Upper lobe of left lung (tissue), 6 donors: ENCODE data around the gene KCND2. TPM values are rescaled to one million over a fixed set of nuclear protein-coding genes. Genes with fewer than 3 reads are reported as not detected.

Experiments used
- ATAC-seq, 2 donors: fragments of 200-7000 bp; cut with Tn5 transposase; one replicate each; pipeline ENCODE4 v1.9.1; 2022; ENCODE audit warnings: mild to moderate bottlenecking in 2 of 2, moderate library complexity in 2 of 2; ENCODE audit not compliant: low FRiP score in 2 of 2
- DNase-seq, 2 donors: peaks; one replicate each; pipeline ENCODE4 v3.0.0-alpha.2; 2019 to 2020
- H3K27ac ChIP-seq, 4 donors: fragments of 200-600 bp; sonication (generic); one replicate each; pipeline ENCODE4 v1.5.1; 2016 to 2019
- H3K27me3 ChIP-seq, 4 donors: fragments of 200-600 bp; sonication (generic); one replicate each; pipeline ENCODE4 v1.5.1; 2017 to 2019
- H3K36me3 ChIP-seq, 4 donors: fragments of 200-600 bp; sonication (generic); one replicate each; pipeline ENCODE4 v1.5.1; 2016 to 2019
- H3K4me1 ChIP-seq, 4 donors: fragments of 200-600 bp; sonication (generic); one replicate each; pipeline ENCODE4 v1.5.1; 2018 to 2019
- H3K4me3 ChIP-seq, 4 donors: fragments of 200-600 bp; sonication (generic); one replicate each; pipeline ENCODE4 v1.5.1; 2017 to 2019; ENCODE audit warnings: mild to moderate bottlenecking in 2 of 4, moderate library complexity in 1 of 4
- H3K9me3 ChIP-seq, 4 donors: fragments of 200-600 bp; sonication (generic); one replicate each; pipeline ENCODE4 v1.5.1; 2018 to 2019
- EP300 ChIP-seq, 4 donors: sonication (generic); formaldehyde crosslinking; IDR thresholded peaks; one replicate each; pipeline ENCODE4 v1.5.1; 2017; ENCODE audit warnings: antibody characterized with exemption in 4 of 4, control low read depth in 2 of 4
- POLR2A ChIP-seq, 4 donors: fragments of 450-650 bp; IDR thresholded peaks; one replicate each; pipeline ENCODE4 v1.5.1; 2016 to 2017; ENCODE audit warnings: antibody characterized with exemption in 4 of 4, mild to moderate bottlenecking in 2 of 4
- POLR2AphosphoS5 ChIP-seq, 2 donors: sonication (generic); formaldehyde crosslinking; IDR thresholded peaks; one replicate each; pipeline ENCODE4 v1.5.1; 2017; ENCODE audit warnings: antibody characterized with exemption in 2 of 2
- WGBS, 2 donors: methylation state at CpG; one replicate each; pipeline ENCODE4 v1.1.5; 2017 to 2018; 5-methylcytosine and 5-hydroxymethylcytosine counted together
- total RNA-seq, 6 donors: library from RNA; depleted of rRNA in 4 of 6; stranded (reverse); fragments of >200 nt in 4 of 6; gene quantifications; one replicate each; pipeline versions ENCODE4 v1.1.0 to v1.2.1, GENCODE V29; 2016 to 2021
- TF ChIP-seq, protein P1 (sequence below), 6 experiments: fragments of 450-650 bp in 4 of 6; fragments of 200-600 bp in 2 of 6; sonication (generic) in 2 of 6; IDR thresholded peaks; one replicate each; pipeline ENCODE4 v1.5.1; 2016 to 2019; ENCODE audit warnings: antibody characterized with exemption in 6 of 6
- donor health status: DM: no; HTN: no; CAD: no; lungs with moderate emphysema.
- donor health status: DM: no; HTN: yes; CAD: no; lungs with severe emphysema.

Gene KCND2
- total RNA-seq, 6 donors from 2014 or later, result under 0.01 to 0.67 (median 0.23) TPM; not detected in 2

DNA sequence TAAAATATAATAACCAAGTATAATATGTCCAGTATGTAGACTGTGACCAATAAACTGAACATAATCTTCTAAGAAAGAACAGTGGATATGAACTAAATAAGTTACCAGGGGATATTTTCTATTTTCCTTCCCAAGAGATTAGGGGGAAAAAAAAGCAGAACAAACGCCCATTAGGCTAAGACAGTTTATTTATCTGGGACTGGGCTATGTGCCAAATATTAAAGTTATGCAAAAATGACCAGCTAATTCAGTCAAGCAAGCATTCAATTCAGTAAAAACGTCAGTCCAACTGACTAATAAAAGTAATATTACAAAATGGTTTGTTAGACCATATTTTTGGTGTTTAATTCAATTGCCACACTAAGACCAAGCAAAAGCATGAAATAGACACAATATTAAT lies 462.8 kb downstream of the KCND2 start:
- Histone ChIP-seq H3K9me3 (no peaks in the 10 kb centered on the region), H3K4me3 (no peak overlapping the region), H3K36me3 (no peaks in the 10 kb centered on the region), H3K27ac (no peak overlapping the region), H3K27me3 (no peaks in the 10 kb centered on the region), H3K4me1 (peaks cover 0 to 9% (median 2%) of the 10 kb centered on the region in 4 donors)
- 10 to 18% methylated on average over 2 of the region's 2 CpGs for WGBS, 2 donors
- TF ChIP-seq POLR2AphosphoS5 (IDR thresholded peaks at IDR 0.05), result no peak
- no peak for TF ChIP-seq EP300 (IDR thresholded peaks at IDR 0.05)
- TF ChIP-seq, protein P1, sequence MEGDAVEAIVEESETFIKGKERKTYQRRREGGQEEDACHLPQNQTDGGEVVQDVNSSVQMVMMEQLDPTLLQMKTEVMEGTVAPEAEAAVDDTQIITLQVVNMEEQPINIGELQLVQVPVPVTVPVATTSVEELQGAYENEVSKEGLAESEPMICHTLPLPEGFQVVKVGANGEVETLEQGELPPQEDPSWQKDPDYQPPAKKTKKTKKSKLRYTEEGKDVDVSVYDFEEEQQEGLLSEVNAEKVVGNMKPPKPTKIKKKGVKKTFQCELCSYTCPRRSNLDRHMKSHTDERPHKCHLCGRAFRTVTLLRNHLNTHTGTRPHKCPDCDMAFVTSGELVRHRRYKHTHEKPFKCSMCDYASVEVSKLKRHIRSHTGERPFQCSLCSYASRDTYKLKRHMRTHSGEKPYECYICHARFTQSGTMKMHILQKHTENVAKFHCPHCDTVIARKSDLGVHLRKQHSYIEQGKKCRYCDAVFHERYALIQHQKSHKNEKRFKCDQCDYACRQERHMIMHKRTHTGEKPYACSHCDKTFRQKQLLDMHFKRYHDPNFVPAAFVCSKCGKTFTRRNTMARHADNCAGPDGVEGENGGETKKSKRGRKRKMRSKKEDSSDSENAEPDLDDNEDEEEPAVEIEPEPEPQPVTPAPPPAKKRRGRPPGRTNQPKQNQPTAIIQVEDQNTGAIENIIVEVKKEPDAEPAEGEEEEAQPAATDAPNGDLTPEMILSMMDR (IDR thresholded peaks at IDR 0.05), result no peak
- TF ChIP-seq POLR2A (IDR thresholded peaks at IDR 0.05), result no peak
- ATAC-seq (no peak), DNase-seq (no peak)

DNA sequence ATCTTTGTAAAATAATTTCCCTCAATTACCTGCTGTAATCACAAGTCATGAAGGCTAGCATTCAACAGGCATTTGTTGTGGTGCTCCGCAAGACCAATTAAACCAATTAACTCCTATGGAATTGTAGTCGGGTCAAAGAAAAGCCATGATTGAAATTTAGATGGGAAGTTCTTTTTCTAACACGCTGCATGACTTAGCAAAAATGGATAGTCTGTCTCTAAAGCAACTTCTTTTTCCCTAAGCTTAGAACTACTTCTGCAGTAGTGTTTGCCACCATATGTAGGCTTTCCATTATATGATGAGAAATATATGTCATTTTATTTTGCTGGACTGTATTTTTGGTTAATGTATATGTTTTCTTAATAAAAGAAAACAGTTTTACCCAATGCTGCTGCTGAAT lies 465.8 kb downstream of the KCND2 start:
- TF ChIP-seq POLR2A (IDR thresholded peaks at IDR 0.05) (no peak), EP300 (IDR thresholded peaks at IDR 0.05) (no peak), POLR2AphosphoS5 (IDR thresholded peaks at IDR 0.05) (no peak)
- TF ChIP-seq, protein P1 (IDR thresholded peaks at IDR 0.05), result no peak
- 67 to 68% methylated on average over 3 of the region's 3 CpGs for WGBS, 2 donors
- Histone ChIP-seq H3K27me3 (no peaks in the 10 kb centered on the region), H3K27ac (no peak overlapping the region), H3K4me1 (peaks cover 0 to 9% (median 2%) of the 10 kb centered on the region in 4 donors), H3K9me3 (no peaks in the 10 kb centered on the region), H3K4me3 (no peak overlapping the region), H3K36me3 (no peaks in the 10 kb centered on the region)
- ATAC-seq, result no peak
- no peak for DNase-seq

DNA sequence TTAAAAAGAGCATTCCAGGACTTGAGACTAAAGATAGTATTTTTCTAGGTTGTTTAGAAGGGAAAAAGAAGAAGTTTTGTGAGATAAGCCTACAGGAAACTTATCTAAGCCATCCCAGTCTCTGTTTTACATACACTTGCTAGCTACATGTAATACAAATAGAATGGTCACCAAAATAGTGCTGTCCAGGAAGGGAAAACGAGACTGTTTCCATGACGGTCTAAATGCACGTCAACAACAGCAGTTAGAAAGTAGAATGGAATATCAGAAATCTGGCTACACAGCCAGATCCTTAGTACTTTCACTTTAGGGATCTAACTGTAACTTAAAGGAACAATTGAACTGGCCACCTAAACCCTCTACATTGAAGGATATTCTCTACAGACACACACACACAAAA lies 467.4 kb downstream of the KCND2 start:
- H3K9me3 ChIP-seq, result no peaks in the 10 kb centered on the region
- no peaks in the 10 kb centered on the region for H3K27me3 ChIP-seq
- peaks cover 0 to 5% (median 2%) of the 10 kb centered on the region in 4 donors for H3K4me1 ChIP-seq
- TF ChIP-seq POLR2A (IDR thresholded peaks at IDR 0.05) (no peak), POLR2AphosphoS5 (IDR thresholded peaks at IDR 0.05) (no peak)
- H3K36me3 ChIP-seq, result no peaks in the 10 kb centered on the region
- H3K27ac ChIP-seq, result peak overlapping the region in 2 of 4 donors; percentile 35 to 46
- DNase-seq, result no peak
- no peak for ATAC-seq
- peak overlapping the region in 3 of 4 donors; percentile 5 to 27 (median 7) for H3K4me3 ChIP-seq
- WGBS, 2 donors, result 22 to 27% methylated on average over 3 of the region's 3 CpGs

DNA sequence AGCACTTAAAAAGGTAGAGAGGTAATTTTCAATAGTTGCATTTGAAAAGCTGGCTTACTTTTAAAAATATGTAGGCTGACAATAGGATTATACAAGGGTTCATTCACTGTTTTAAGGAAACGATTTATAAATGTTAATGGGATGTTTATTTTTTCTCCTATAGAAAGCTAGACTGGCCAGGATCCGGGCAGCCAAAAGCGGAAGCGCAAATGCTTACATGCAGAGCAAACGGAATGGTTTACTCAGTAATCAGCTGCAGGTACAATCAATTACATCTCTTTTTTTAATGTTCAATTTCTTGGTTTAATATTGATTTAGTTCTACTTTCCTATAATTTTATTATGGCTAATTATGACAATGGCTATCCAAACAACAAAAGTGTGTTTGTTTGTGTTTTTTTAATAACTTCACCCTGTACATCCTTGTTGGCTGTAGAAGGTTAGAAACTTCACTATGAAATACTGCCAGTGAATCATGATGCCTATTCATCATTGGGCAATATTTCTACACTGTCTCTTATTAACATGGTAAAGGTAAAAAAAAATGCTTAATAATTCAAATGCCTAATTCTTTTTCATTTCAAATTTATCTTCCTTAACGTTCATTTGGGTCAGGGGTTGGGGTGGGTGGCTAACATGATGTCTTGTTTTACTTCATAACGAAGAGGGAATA lies 468.5 kb downstream of the KCND2 start:
- Histone ChIP-seq H3K27ac (no peak overlapping the region), H3K9me3 (no peaks in the 10 kb centered on the region), H3K36me3 (no peaks in the 10 kb centered on the region), H3K4me3 (no peak overlapping the region), H3K27me3 (no peaks in the 10 kb centered on the region), H3K4me1 (peaks cover 0 to 5% (median 0%) of the 10 kb centered on the region in 4 donors)
- TF ChIP-seq POLR2AphosphoS5 (IDR thresholded peaks at IDR 0.05), result no peak
- 55 to 68% methylated on average over 7 of the region's 7 CpGs for WGBS, 2 donors
- no peak for ATAC-seq
- DNase-seq, result no peak

DNA sequence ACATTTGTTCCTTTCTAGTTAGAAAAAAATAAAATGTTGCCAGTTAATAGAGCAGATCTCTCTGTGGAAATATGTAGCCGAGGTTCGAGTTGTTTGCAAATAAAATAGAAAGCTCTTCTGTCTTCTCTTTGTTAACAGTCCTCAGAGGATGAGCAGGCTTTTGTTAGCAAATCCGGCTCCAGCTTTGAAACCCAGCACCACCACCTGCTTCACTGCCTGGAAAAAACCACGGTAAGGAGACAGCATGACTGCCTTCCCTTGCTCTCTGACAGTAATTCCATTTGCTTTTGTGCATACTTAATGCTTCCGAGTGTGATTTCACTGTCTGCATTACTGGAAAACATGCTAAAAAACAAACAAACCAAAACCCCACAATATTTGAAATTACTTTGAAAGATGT lies 469.4 kb downstream of the KCND2 start:
- TF ChIP-seq POLR2A (IDR thresholded peaks at IDR 0.05) (no peak), POLR2AphosphoS5 (IDR thresholded peaks at IDR 0.05) (no peak), EP300 (IDR thresholded peaks at IDR 0.05) (no peak)
- TF ChIP-seq, protein P1 (IDR thresholded peaks at IDR 0.05), result no peak
- Histone ChIP-seq H3K36me3 (no peaks in the 10 kb centered on the region), H3K4me1 (peaks cover 0 to 5% (median 0%) of the 10 kb centered on the region in 4 donors), H3K4me3 (no peak overlapping the region), H3K27ac (no peak overlapping the region), H3K9me3 (no peaks in the 10 kb centered on the region), H3K27me3 (no peaks in the 10 kb centered on the region)
- 51% methylated on average over 5 of the region's 5 CpGs for WGBS, 2 donors
- ATAC-seq (no peak), DNase-seq (no peak)

DNA sequence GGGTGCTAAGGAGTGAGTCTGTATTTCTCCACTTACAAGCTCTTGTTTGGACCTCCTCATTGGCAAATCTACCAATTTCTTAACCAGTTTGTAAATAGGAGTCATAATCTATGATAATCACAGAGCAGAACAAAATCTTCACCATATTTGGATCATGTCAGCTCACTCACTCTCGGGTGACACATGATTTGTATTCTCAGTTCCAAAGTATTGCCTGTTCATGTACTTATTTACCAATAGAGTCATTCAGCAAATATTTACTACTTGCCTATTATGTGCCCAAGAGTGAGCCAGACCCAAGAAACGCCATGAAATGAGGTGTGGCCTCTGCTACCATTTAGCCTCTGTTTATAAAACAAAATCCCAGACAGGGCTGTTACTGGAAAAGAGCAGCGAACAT lies 470.2 kb downstream of the KCND2 start:
- Histone ChIP-seq H3K9me3 (no peaks in the 10 kb centered on the region), H3K27ac (no peak overlapping the region), H3K36me3 (no peaks in the 10 kb centered on the region), H3K27me3 (no peaks in the 10 kb centered on the region), H3K4me1 (peaks cover 0 to 5% (median 0%) of the 10 kb centered on the region in 4 donors), H3K4me3 (no peak overlapping the region)
- DNase-seq, result no peak
- TF ChIP-seq, protein P1 (IDR thresholded peaks at IDR 0.05), result no peak
- no peak for TF ChIP-seq POLR2AphosphoS5 (IDR thresholded peaks at IDR 0.05)
- TF ChIP-seq POLR2A (IDR thresholded peaks at IDR 0.05), result no peak
- TF ChIP-seq EP300 (IDR thresholded peaks at IDR 0.05), result no peak
- 65 to 69% methylated on average over 3 of the region's 3 CpGs for WGBS, 2 donors
- ATAC-seq, result no peak
